ENCODE data around the gene GNAQ. TPM values are rescaled to one million over a fixed set of nuclear protein-coding genes. Genes with fewer than 3 reads are reported as not detected.

The GNAQ gene
- total and polyA plus RNA-seq, 4 donors = 24.6 to 86.2 (median 51.4) TPM

GRCh38 chr9:77960356-77961153, 71.1 kb downstream of the GNAQ start:
- no peak overlapping the region for H3K4me3 ChIP-seq
- TF ChIP-seq, protein P1, sequence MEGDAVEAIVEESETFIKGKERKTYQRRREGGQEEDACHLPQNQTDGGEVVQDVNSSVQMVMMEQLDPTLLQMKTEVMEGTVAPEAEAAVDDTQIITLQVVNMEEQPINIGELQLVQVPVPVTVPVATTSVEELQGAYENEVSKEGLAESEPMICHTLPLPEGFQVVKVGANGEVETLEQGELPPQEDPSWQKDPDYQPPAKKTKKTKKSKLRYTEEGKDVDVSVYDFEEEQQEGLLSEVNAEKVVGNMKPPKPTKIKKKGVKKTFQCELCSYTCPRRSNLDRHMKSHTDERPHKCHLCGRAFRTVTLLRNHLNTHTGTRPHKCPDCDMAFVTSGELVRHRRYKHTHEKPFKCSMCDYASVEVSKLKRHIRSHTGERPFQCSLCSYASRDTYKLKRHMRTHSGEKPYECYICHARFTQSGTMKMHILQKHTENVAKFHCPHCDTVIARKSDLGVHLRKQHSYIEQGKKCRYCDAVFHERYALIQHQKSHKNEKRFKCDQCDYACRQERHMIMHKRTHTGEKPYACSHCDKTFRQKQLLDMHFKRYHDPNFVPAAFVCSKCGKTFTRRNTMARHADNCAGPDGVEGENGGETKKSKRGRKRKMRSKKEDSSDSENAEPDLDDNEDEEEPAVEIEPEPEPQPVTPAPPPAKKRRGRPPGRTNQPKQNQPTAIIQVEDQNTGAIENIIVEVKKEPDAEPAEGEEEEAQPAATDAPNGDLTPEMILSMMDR (IDR thresholded peaks at IDR 0.05; ENCODE audit: control extremely low read depth, extremely low read depth) = no peak
- H3K4me1 ChIP-seq (ENCODE audit: control insufficient read depth in 5 of 5, insufficient read depth in 5 of 5, low read length in 5 of 5) = peaks cover 0 to 9% (median 5%) of the 10 kb centered on the region in 5 donors
- ATAC-seq (ENCODE audit: insufficient read depth, low FRiP score) (no peak), DNase-seq (no peak)
- H3K9ac ChIP-seq (ENCODE audit: insufficient read depth in 1 of 2, low read length in 2 of 2) = no peak overlapping the region
- H3K27me3 ChIP-seq (ENCODE audit: control insufficient read depth in 3 of 3, insufficient read depth in 3 of 3, low read length in 2 of 3) = no peaks in the 10 kb centered on the region
- H3K27ac ChIP-seq (ENCODE audit: low read depth in 1 of 2, low read length in 1 of 2) = no peak overlapping the region
- H3K36me3 ChIP-seq (ENCODE audit: control insufficient read depth in 4 of 4, insufficient read depth in 4 of 4, low read length in 4 of 4) = no peaks in the 10 kb centered on the region
- WGBS, 2 donors = 69% methylated on average over 5 of the region's 5 CpGs
- H3K9me3 ChIP-seq (ENCODE audit: control insufficient read depth in 4 of 4, insufficient read depth in 3 of 4, low read length in 3 of 4) = no peaks in the 10 kb centered on the region

DNA sequence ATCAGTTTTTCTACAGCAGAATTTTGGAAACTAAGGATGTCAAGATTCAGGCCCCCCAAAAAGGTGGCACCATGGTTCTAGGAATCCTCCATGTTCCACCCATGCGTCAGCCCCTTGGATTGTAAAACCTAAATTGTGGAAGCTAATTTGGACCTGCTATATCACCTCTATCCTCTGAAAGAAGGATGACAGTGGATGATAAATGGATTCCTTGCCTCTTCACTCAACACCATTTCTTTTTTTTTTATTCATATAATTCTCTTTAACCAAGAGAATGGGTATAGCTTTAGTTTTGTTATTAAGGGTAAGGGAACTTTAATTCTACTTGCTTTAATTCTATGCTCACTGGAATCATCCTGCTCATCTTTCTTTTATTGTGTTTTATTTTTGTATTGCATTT, 71.8 kb downstream of the GNAQ start:
- Histone ChIP-seq H3K4me1 (ENCODE audit: control insufficient read depth in 5 of 5, insufficient read depth in 5 of 5, low read length in 5 of 5) (peaks cover 0 to 9% (median 5%) of the 10 kb centered on the region in 5 donors), H3K27me3 (ENCODE audit: control insufficient read depth in 3 of 3, insufficient read depth in 3 of 3, low read length in 2 of 3) (no peaks in the 10 kb centered on the region), H3K4me3 (no peak overlapping the region), H3K27ac (ENCODE audit: low read depth in 1 of 2, low read length in 1 of 2) (no peak overlapping the region), H3K9ac (ENCODE audit: insufficient read depth in 1 of 2, low read length in 2 of 2) (no peak overlapping the region), H3K9me3 (ENCODE audit: control insufficient read depth in 4 of 4, insufficient read depth in 3 of 4, low read length in 3 of 4) (no peaks in the 10 kb centered on the region), H3K36me3 (ENCODE audit: control insufficient read depth in 4 of 4, insufficient read depth in 4 of 4, low read length in 4 of 4) (no peaks in the 10 kb centered on the region)
- ATAC-seq (ENCODE audit: insufficient read depth, low FRiP score) (no peak), DNase-seq (no peak)
- TF ChIP-seq, protein P1 (IDR thresholded peaks at IDR 0.05; ENCODE audit: control extremely low read depth, extremely low read depth) = no peak
- 97 to 100% methylated on average over 1 of the region's 1 CpG for WGBS, 2 donors

GRCh38 chr9:77957652-77958051, 74.0 kb downstream of the GNAQ start:
- Histone ChIP-seq H3K9me3 (ENCODE audit: control insufficient read depth in 4 of 4, insufficient read depth in 3 of 4, low read length in 3 of 4) (no peaks in the 10 kb centered on the region), H3K4me1 (ENCODE audit: control insufficient read depth in 5 of 5, insufficient read depth in 5 of 5, low read length in 5 of 5) (peaks cover 8 to 19% (median 14%) of the 10 kb centered on the region in 5 donors), H3K9ac (ENCODE audit: insufficient read depth in 1 of 2, low read length in 2 of 2) (no peak overlapping the region), H3K36me3 (ENCODE audit: control insufficient read depth in 4 of 4, insufficient read depth in 4 of 4, low read length in 4 of 4) (no peaks in the 10 kb centered on the region), H3K27me3 (ENCODE audit: control insufficient read depth in 3 of 3, insufficient read depth in 3 of 3, low read length in 2 of 3) (no peaks in the 10 kb centered on the region), H3K4me3 (no peak overlapping the region), H3K27ac (ENCODE audit: low read depth in 1 of 2, low read length in 1 of 2) (no peak overlapping the region)
- no peak for DNase-seq
- ATAC-seq (ENCODE audit: insufficient read depth, low FRiP score) = no peak
- TF ChIP-seq, protein P1 (IDR thresholded peaks at IDR 0.05; ENCODE audit: control extremely low read depth, extremely low read depth) = no peak
- WGBS, 2 donors = 40 to 78% methylated on average over 5 of the region's 5 CpGs
